GM18517 (cell line): ENCODE results near the gene STON1.
"Not testable (repeated sequence)": the region's sequence is repeated elsewhere in the genome, so short reads cannot be mapped to it uniquely, and the experiment has no call there.

Experiments used
- ATAC-seq: cut with Tn5 transposase; IDR thresholded peaks from one replicate; pipeline ENCODE4 v1.9.1; 2021; ENCODE audit warnings: mild to moderate bottlenecking, moderate library complexity; ENCODE audit not compliant: unreplicated experiment

STON1 gene

GRCh38 chr2:48569433-48569832 is 39.5 kb downstream of the STON1 start:
- no peak for ATAC-seq

GRCh38 chr2:48572816-48573215 is 42.9 kb downstream of the STON1 start:
- ATAC-seq = no peak

- ATAC-seq = no peak
These were observed 44.7 kb downstream of the STON1 start for GRCh38 chr2:48574353-48575287.

GRCh38 chr2:48578313-48578712 is 48.4 kb downstream of the STON1 start:
- no peak for ATAC-seq

GRCh38 chr2:48583961-48584360 is 54.0 kb downstream of the STON1 start:
- no peak for ATAC-seq

GRCh38 chr2:48584551-48584950 is 54.6 kb downstream of the STON1 start:
- no peak for ATAC-seq

GRCh38 chr2:48586433-48586832 is 56.5 kb downstream of the STON1 start:
- ATAC-seq = no peak

GRCh38 chr2:48587560-48587959 is 57.6 kb downstream of the STON1 start:
- ATAC-seq = no peak

- ATAC-seq = no peak
These were observed 58.0 kb downstream of the STON1 start for GRCh38 chr2:48587961-48588360.

- ATAC-seq = no peak
These were observed 58.8 kb downstream of the STON1 start for GRCh38 chr2:48588745-48589144.

- no peak for ATAC-seq
These were observed 59.3 kb downstream of the STON1 start for GRCh38 chr2:48589170-48589767.

GRCh38 chr2:48590017-48590416 is 60.1 kb downstream of the STON1 start:
- no peak for ATAC-seq

- no peak for ATAC-seq
These were observed 62.1 kb downstream of the STON1 start for GRCh38 chr2:48592067-48592466.

GRCh38 chr2:48596751-48597150 is 66.8 kb downstream of the STON1 start:
- not testable (repeated sequence) for ATAC-seq

- no peak for ATAC-seq
These were observed 67.5 kb downstream of the STON1 start for GRCh38 chr2:48597492-48597891.

- ATAC-seq = peak; percentile 57
These were observed 70.4 kb downstream of the STON1 start for GRCh38 chr2:48600204-48600813.

- no peak for ATAC-seq
These were observed 71.0 kb downstream of the STON1 start for GRCh38 chr2:48600917-48601316.

GRCh38 chr2:48601349-48601748 is 71.4 kb downstream of the STON1 start:
- no peak for ATAC-seq

GRCh38 chr2:48605482-48606175 is 75.7 kb downstream of the STON1 start:
- ATAC-seq = no peak

GRCh38 chr2:48607307-48608014 is 77.5 kb downstream of the STON1 start:
- ATAC-seq = no peak

- ATAC-seq = no peak
These were observed 83.3 kb downstream of the STON1 start for GRCh38 chr2:48613211-48613610.
